ENCODE data around the gene RHBDD1. TPM values are rescaled to one million over a fixed set of nuclear protein-coding genes. Genes with fewer than 3 reads are reported as not detected.

Gene RHBDD1
- total and polyA plus RNA-seq, 2 donors: 11.5 to 62.0 TPM

- no peaks in the 10 kb centered on the region for H3K27me3 ChIP-seq (ENCODE audit: control insufficient read depth in 2 of 2, insufficient read depth in 1 of 2, low read length in 1 of 2)
- peaks cover 40 to 68% of the 10 kb centered on the region in 2 donors for H3K4me1 ChIP-seq (ENCODE audit: control insufficient read depth in 2 of 2, insufficient read depth in 2 of 2, low read length in 2 of 2)
- WGBS: 11% methylated on average over 3 of the region's 3 CpGs
- DNase-seq (ENCODE audit: low read depth in 6 of 9, low spot score in 9 of 9): peak in 5 of 9 donors; percentile 60 to 91 (median 76)
- H3K36me3 ChIP-seq (ENCODE audit: control insufficient read depth in 2 of 2, insufficient read depth in 2 of 2, low read length in 1 of 2): peaks cover 7 to 12% of the 10 kb centered on the region in 2 donors
- peak overlapping the region; percentile 91 to 98 for H3K27ac ChIP-seq (ENCODE audit: low read depth in 1 of 2, low read length in 1 of 2)
- H3K4me3 ChIP-seq (ENCODE audit: low read length in 2 of 2): peak overlapping the region in 1 of 2 donors; percentile 10
- H3K9me3 ChIP-seq (ENCODE audit: control insufficient read depth in 2 of 2, insufficient read depth in 1 of 2, low read length in 1 of 2): no peaks in the 10 kb centered on the region
These were observed 134.5 kb downstream of the RHBDD1 start for GRCh38 chr2:226970362-226970761.

DNA sequence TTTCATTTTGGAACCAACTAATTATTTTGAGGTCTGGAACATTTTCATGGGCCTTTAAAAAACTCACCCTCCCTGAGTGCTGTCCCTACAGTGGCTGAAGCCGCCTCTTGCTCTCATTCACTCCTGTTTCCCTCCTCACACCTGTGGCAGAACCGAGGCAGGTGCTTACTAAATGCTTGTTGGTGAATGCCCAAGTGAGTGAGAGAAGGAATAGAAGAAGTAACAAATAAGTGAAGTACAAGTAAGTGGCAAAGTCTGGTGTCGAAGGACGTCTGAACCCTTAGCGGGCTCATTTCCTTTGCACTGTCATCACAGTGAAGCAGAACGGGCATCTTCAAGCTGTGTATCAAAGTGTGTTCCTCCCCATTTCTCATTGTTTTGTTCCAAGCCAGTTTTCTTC is 135.2 kb downstream of the RHBDD1 start:
- peak in 3 of 9 donors; percentile 51 to 84 (median 67) for DNase-seq (ENCODE audit: low read depth in 6 of 9, low spot score in 9 of 9)
- peak overlapping the region; percentile 88 to 98 for H3K27ac ChIP-seq (ENCODE audit: low read depth in 1 of 2, low read length in 1 of 2)
- 10% methylated on average over 6 of the region's 6 CpGs for WGBS

GRCh38 chr2:226971770-226972169 is 135.9 kb downstream of the RHBDD1 start:
- Histone ChIP-seq H3K4me3 (ENCODE audit: low read length in 2 of 2) (peak overlapping the region in 1 of 2 donors; percentile 5), H3K4me1 (ENCODE audit: control insufficient read depth in 2 of 2, insufficient read depth in 2 of 2, low read length in 2 of 2) (peaks cover 50 to 82% of the 10 kb centered on the region in 2 donors), H3K36me3 (ENCODE audit: control insufficient read depth in 2 of 2, insufficient read depth in 2 of 2, low read length in 1 of 2) (peaks cover 0 to 8% of the 10 kb centered on the region in 2 donors), H3K27ac (ENCODE audit: low read depth in 1 of 2, low read length in 1 of 2) (peak overlapping the region; percentile 70 to 98), H3K27me3 (ENCODE audit: control insufficient read depth in 2 of 2, insufficient read depth in 1 of 2, low read length in 1 of 2) (no peaks in the 10 kb centered on the region), H3K9me3 (ENCODE audit: control insufficient read depth in 2 of 2, insufficient read depth in 1 of 2, low read length in 1 of 2) (no peaks in the 10 kb centered on the region)
- WGBS: 30% methylated on average over 4 of the region's 4 CpGs
- peak in 2 of 9 donors; percentile 62 to 76 for DNase-seq (ENCODE audit: low read depth in 6 of 9, low spot score in 9 of 9)

More for the DNA sequence above, 135.2 kb downstream of the RHBDD1 start:
- H3K9me3 ChIP-seq (ENCODE audit: control insufficient read depth in 2 of 2, insufficient read depth in 1 of 2, low read length in 1 of 2): no peaks in the 10 kb centered on the region
- peak overlapping the region in 1 of 2 donors; percentile 26 for H3K4me3 ChIP-seq (ENCODE audit: low read length in 2 of 2)
- peaks cover 2 to 6% of the 10 kb centered on the region in 2 donors for H3K36me3 ChIP-seq (ENCODE audit: control insufficient read depth in 2 of 2, insufficient read depth in 2 of 2, low read length in 1 of 2)
- peaks cover 44 to 75% of the 10 kb centered on the region in 2 donors for H3K4me1 ChIP-seq (ENCODE audit: control insufficient read depth in 2 of 2, insufficient read depth in 2 of 2, low read length in 2 of 2)
- H3K27me3 ChIP-seq (ENCODE audit: control insufficient read depth in 2 of 2, insufficient read depth in 1 of 2, low read length in 1 of 2): no peaks in the 10 kb centered on the region

DNA sequence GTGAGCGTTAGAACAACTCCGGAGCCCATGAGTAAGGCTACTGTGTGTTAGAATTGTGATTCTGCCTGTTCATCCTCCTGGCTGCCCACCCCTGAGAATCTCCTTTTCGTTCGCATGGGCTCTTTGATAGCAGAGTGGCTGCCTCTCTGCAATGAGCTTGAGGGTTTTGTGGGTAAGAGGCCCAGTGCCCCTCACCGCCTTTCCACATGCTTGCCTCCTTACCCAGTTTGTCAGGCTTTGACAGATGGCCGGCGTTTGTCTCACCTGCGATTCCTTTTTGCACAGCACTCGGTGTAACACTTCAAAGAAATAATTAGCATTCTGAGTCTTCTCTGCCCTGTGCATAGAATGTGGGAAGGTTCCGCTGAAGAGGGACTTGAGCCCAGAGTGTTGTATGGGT is 138.0 kb downstream of the RHBDD1 start:
- Histone ChIP-seq H3K4me1 (ENCODE audit: control insufficient read depth in 2 of 2, insufficient read depth in 2 of 2, low read length in 2 of 2) (peaks cover 64 to 92% of the 10 kb centered on the region in 2 donors), H3K27me3 (ENCODE audit: control insufficient read depth in 2 of 2, insufficient read depth in 1 of 2, low read length in 1 of 2) (no peaks in the 10 kb centered on the region), H3K27ac (ENCODE audit: low read depth in 1 of 2, low read length in 1 of 2) (peak overlapping the region; percentile 85 to 98), H3K36me3 (ENCODE audit: control insufficient read depth in 2 of 2, insufficient read depth in 2 of 2, low read length in 1 of 2) (peaks cover 0 to 10% of the 10 kb centered on the region in 2 donors), H3K4me3 (ENCODE audit: low read length in 2 of 2) (peak overlapping the region in 1 of 2 donors; percentile 11), H3K9me3 (ENCODE audit: control insufficient read depth in 2 of 2, insufficient read depth in 1 of 2, low read length in 1 of 2) (no peaks in the 10 kb centered on the region)
- 10% methylated on average over 10 of the region's 10 CpGs for WGBS
- DNase-seq (ENCODE audit: low read depth in 6 of 9, low spot score in 9 of 9): peak in 4 of 9 donors; percentile 72 to 89 (median 74)

GRCh38 chr2:226977775-226978190 is 141.9 kb downstream of the RHBDD1 start:
- WGBS: 5% methylated on average over 2 of the region's 2 CpGs
- no peaks in the 10 kb centered on the region for H3K9me3 ChIP-seq (ENCODE audit: control insufficient read depth in 2 of 2, insufficient read depth in 1 of 2, low read length in 1 of 2)

DNA sequence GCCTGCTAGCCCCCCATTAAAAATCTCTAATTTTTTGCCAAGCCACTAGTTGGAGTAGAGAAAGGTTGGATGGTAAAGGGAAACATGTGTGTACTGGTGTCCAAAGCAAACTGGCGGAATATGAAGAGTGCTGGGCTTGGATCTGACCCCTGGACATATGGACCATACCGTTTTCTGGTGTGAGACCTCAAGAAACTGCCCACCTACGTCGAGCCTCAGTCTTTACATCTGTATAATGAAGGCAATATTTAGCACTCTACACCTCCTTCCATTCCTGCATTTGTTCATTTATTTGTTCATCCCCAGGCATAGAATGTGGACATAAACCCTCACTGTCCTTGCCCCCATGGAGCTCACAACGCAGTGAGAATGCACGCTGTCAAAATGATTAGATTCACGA is 142.4 kb downstream of the RHBDD1 start:
- peaks cover 0 to 14% of the 10 kb centered on the region in 2 donors for H3K36me3 ChIP-seq (ENCODE audit: control insufficient read depth in 2 of 2, insufficient read depth in 2 of 2, low read length in 1 of 2)
- DNase-seq (ENCODE audit: low read depth in 6 of 9, low spot score in 9 of 9): no peak
- no peak overlapping the region for H3K4me3 ChIP-seq (ENCODE audit: low read length in 2 of 2)
- H3K9me3 ChIP-seq (ENCODE audit: control insufficient read depth in 2 of 2, insufficient read depth in 1 of 2, low read length in 1 of 2): no peaks in the 10 kb centered on the region
- no peaks in the 10 kb centered on the region for H3K27me3 ChIP-seq (ENCODE audit: control insufficient read depth in 2 of 2, insufficient read depth in 1 of 2, low read length in 1 of 2)
- 97% methylated on average over 7 of the region's 7 CpGs for WGBS
- H3K4me1 ChIP-seq (ENCODE audit: control insufficient read depth in 2 of 2, insufficient read depth in 2 of 2, low read length in 2 of 2): peaks cover 79 to 94% of the 10 kb centered on the region in 2 donors
- peak overlapping the region; percentile 91 to 98 for H3K27ac ChIP-seq (ENCODE audit: low read depth in 1 of 2, low read length in 1 of 2)

More at GRCh38 chr2:226977775-226978190, 141.9 kb downstream of the RHBDD1 start:
- Histone ChIP-seq H3K36me3 (ENCODE audit: control insufficient read depth in 2 of 2, insufficient read depth in 2 of 2, low read length in 1 of 2) (peaks cover 0 to 14% of the 10 kb centered on the region in 2 donors), H3K27me3 (ENCODE audit: control insufficient read depth in 2 of 2, insufficient read depth in 1 of 2, low read length in 1 of 2) (no peaks in the 10 kb centered on the region), H3K4me3 (ENCODE audit: low read length in 2 of 2) (peak overlapping the region in 1 of 2 donors; percentile 21), H3K27ac (ENCODE audit: low read depth in 1 of 2, low read length in 1 of 2) (peak overlapping the region; percentile 91 to 98), H3K4me1 (ENCODE audit: control insufficient read depth in 2 of 2, insufficient read depth in 2 of 2, low read length in 2 of 2) (peaks cover 79 to 94% of the 10 kb centered on the region in 2 donors)
- DNase-seq (ENCODE audit: low read depth in 6 of 9, low spot score in 9 of 9): peak in 3 of 9 donors; percentile 66 to 88 (median 72)

DNA sequence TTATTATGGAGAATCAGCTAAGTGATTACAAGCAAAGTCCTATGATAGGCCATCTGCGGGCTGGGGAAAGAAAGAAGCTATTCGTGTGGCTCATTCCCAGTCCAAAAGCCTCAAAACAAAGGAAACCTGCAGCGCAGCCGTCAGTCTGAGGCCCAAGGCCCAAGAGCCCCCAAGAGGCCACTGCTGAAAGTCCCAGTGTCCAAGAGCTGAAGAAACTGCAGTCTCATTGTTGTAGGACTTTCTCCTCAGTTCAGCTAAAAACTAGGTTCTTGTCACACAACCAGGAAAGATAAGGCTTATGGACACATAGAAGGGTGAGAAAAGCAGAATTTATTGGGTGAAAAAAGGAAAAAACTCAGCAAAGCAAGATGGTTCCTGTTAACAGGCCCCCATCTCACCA is 143.2 kb downstream of the RHBDD1 start:
- Histone ChIP-seq H3K36me3 (ENCODE audit: control insufficient read depth in 2 of 2, insufficient read depth in 2 of 2, low read length in 1 of 2) (peaks cover 0 to 14% of the 10 kb centered on the region in 2 donors), H3K4me1 (ENCODE audit: control insufficient read depth in 2 of 2, insufficient read depth in 2 of 2, low read length in 2 of 2) (peaks cover 80 to 94% of the 10 kb centered on the region in 2 donors), H3K27ac (ENCODE audit: low read depth in 1 of 2, low read length in 1 of 2) (peak overlapping the region; percentile 36 to 98), H3K9me3 (ENCODE audit: control insufficient read depth in 2 of 2, insufficient read depth in 1 of 2, low read length in 1 of 2) (no peaks in the 10 kb centered on the region), H3K27me3 (ENCODE audit: control insufficient read depth in 2 of 2, insufficient read depth in 1 of 2, low read length in 1 of 2) (no peaks in the 10 kb centered on the region), H3K4me3 (ENCODE audit: low read length in 2 of 2) (no peak overlapping the region)
- 95% methylated on average over 4 of the region's 4 CpGs for WGBS
- no peak for DNase-seq (ENCODE audit: low read depth in 6 of 9, low spot score in 9 of 9)

- Histone ChIP-seq H3K9me3 (ENCODE audit: control insufficient read depth in 2 of 2, insufficient read depth in 1 of 2, low read length in 1 of 2) (no peaks in the 10 kb centered on the region), H3K27ac (ENCODE audit: low read depth in 1 of 2, low read length in 1 of 2) (peak overlapping the region; percentile 22 to 99), H3K36me3 (ENCODE audit: control insufficient read depth in 2 of 2, insufficient read depth in 2 of 2, low read length in 1 of 2) (peaks cover 0 to 7% of the 10 kb centered on the region in 2 donors), H3K4me1 (ENCODE audit: control insufficient read depth in 2 of 2, insufficient read depth in 2 of 2, low read length in 2 of 2) (peaks cover 70 to 84% of the 10 kb centered on the region in 2 donors), H3K27me3 (ENCODE audit: control insufficient read depth in 2 of 2, insufficient read depth in 1 of 2, low read length in 1 of 2) (no peaks in the 10 kb centered on the region), H3K4me3 (ENCODE audit: low read length in 2 of 2) (no peak overlapping the region)
- WGBS: 13% methylated on average over 3 of the region's 3 CpGs
- peak in 1 of 9 donors; percentile 67 for DNase-seq (ENCODE audit: low read depth in 6 of 9, low spot score in 9 of 9)
These were observed 146.0 kb downstream of the RHBDD1 start for GRCh38 chr2:226981791-226982326.

DNA sequence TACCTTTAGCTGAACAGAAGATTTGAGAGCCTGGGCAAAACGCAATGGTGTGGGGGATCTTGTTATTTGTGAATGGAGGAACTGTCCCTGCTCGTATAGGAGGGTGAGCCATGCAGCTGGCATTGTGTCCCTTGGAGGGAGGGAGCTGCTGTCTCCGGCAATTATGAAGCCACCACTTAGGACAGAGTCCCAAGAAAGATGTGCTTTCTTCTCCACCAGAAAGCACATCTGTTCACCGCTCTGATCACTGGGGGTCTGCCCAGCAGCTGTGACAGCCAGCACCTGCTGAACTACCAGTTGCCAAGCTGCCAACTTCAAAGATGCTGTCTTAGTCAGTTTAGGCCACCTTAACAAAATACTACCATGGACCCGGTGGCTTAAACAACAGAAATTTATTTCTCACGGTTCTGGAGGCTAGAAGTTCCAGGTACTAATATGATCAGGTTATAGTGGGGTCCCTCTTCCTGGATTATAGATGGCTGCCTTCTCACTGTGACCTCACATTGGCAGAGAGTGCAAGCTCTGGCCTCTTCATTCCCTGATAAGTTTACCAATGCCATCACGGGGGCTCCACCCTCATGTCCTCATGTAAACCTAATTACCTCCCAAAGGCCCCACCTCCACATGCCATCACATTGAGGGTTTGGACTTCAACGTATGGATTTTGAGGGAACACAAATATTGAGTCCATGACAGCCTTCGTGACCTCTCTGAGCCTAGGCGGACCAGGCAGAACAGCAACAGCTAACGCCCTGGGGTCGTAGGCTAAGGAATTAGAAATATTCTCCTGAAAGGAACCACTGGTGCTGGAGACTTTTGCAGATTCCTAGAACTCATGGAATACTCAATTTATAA is 148.3 kb downstream of the RHBDD1 start:
- peaks cover 2 to 12% of the 10 kb centered on the region in 2 donors for H3K36me3 ChIP-seq (ENCODE audit: control insufficient read depth in 2 of 2, insufficient read depth in 2 of 2, low read length in 1 of 2)
- 41% methylated on average over 12 of the region's 12 CpGs for WGBS
- H3K4me1 ChIP-seq (ENCODE audit: control insufficient read depth in 2 of 2, insufficient read depth in 2 of 2, low read length in 2 of 2): peaks cover 53 to 71% of the 10 kb centered on the region in 2 donors
- peak in 6 of 9 donors; percentile 58 to 91 (median 78) for DNase-seq (ENCODE audit: low read depth in 6 of 9, low spot score in 9 of 9)
- H3K9me3 ChIP-seq (ENCODE audit: control insufficient read depth in 2 of 2, insufficient read depth in 1 of 2, low read length in 1 of 2): no peaks in the 10 kb centered on the region
- H3K27ac ChIP-seq (ENCODE audit: low read depth in 1 of 2, low read length in 1 of 2): peak overlapping the region; percentile 93 to 99
- peak overlapping the region; percentile 9 to 30 for H3K4me3 ChIP-seq (ENCODE audit: low read length in 2 of 2)
- H3K27me3 ChIP-seq (ENCODE audit: control insufficient read depth in 2 of 2, insufficient read depth in 1 of 2, low read length in 1 of 2): no peaks in the 10 kb centered on the region

Measured in thymus (tissue), 11 donors.